ENCODE measurements around the gene LPO. TPM values are rescaled to one million over a fixed set of nuclear protein-coding genes. Genes with fewer than 3 reads are reported as not detected.

LPO gene
- total RNA-seq, 1 donor from 2014 or later, result not detected

GRCh38 chr17:58227733-58228132, 10.7 kb upstream of the LPO start:
- ATAC-seq, result no peak
- intact Hi-C loops (cut with micrococcal nuclease), result no loop called here
- no peak for DNase-seq

DNA sequence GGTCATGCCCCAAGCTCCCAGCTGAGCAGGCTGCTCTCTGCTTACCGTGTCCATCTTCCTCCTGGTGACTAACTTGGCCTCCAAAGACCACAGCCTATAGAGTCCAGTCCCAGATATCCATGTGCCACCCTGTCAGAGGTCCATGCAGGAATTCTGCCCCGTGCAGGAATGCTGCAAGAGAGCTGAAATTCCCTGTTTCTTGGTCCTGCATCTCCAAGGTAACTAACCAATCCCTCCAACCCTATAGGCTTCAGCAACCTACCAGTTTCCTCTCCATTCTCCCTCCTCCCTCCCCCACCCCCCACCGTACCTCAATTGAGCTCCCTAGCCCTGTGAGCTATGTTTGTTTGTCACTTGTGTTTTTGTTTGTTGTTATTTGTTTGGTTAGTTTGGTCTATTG, 9.7 kb upstream of the LPO start:
- ATAC-seq (no peak), DNase-seq (no peak)
- intact Hi-C loops (cut with micrococcal nuclease), result no loop called here

DNA sequence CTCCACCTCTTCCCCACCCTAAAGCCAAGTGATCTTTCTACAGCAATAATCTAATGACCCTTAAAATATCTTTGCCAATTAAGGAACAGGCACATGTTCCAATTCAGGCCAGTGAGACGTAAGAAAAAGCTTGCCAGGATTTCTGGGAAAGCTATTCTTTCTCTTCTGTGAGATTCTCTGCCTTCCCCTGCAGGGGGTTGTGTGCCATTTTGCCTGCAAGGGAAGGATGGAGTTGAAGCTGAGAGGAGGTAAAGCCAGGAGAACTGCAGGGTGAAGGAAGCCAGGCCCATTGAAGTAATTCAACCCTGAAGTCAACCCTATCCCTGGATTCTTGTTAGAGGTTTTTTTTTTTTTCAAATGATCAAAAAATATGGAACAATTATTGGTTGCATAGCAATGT, 9.0 kb upstream of the LPO start:
- ATAC-seq (no peak), DNase-seq (no peak)
- intact Hi-C loops (cut with micrococcal nuclease), result no loop called here

- ATAC-seq (no peak), DNase-seq (no peak)
- intact Hi-C loops (cut with micrococcal nuclease), result no loop called here
These were observed 8.5 kb upstream of the LPO start for GRCh38 chr17:58229881-58230280.

GRCh38 chr17:58231641-58232040, 6.7 kb upstream of the LPO start:
- ATAC-seq (no peak), DNase-seq (no peak)
- intact Hi-C loops (cut with micrococcal nuclease), result no loop called here

- intact Hi-C loops (cut with micrococcal nuclease), result no loop called here
- DNase-seq (no peak), ATAC-seq (peak; percentile 47)
These were observed 5.7 kb upstream of the LPO start for GRCh38 chr17:58232707-58233156.

DNA sequence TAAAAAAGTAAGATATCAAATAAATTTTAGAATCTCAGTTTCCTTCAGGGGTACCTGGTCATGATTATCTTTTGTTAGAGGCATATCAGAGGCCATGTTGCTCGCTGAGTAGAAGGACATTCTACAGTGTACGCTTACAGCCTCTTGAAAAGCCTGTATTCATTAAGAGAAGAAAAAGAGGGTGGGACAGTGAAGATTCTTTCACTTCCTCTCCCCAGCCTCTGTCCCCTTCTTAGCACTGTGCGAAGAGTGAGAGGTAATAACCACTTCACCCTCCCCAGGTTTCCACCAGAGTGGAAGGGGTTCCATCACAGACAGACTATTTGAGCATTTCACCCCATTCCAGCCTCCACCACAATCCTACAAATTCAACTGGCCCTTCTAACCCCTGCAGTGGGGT, 4.8 kb upstream of the LPO start:
- intact Hi-C loops (cut with micrococcal nuclease), result no loop called here
- DNase-seq (no peak), ATAC-seq (no peak)

DNA sequence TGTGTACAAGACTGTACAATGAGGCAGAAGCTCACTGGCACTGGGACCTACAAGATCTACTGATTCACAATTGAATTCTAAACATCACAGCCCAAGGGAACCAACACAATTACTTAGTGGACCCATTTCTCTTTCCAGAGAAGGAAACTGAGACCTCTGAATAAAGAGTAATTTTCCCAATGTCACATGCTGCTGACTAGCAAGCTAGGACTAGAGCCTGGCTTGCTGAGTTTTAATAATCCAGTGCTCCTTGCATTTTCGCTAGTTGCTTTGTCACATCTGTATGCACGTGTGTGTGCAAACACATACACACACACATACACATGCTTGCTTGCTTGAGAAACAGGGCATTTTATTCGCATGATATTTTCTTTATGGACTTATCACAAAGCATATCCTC, 3.9 kb upstream of the LPO start:
- ATAC-seq, result no peak
- intact Hi-C loops (cut with micrococcal nuclease), result no loop called here
- DNase-seq, result no peak

GRCh38 chr17:58235821-58236220, 2.6 kb upstream of the LPO start:
- ATAC-seq (no peak), DNase-seq (no peak)
- intact Hi-C loops (cut with micrococcal nuclease), result no loop called here

DNA sequence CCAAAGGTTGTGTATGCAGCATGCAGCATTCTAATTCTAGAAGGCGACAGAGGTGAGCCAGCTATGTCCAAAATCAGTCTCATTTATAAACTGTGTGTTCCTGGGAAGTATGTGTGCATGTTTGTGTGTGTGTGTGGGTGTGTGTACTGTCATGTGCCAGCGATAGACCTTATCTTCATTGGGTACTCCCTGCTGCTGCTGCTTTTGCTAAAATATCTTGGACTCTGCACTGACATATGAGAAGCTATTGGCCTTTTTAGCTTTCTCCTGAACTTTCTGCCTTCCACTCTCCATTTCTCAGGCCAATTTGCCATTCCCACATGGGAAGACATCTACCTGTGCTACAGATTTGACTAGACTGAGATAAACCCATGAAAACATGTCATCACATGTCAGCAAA, 2.0 kb upstream of the LPO start:
- ATAC-seq (no peak), DNase-seq (no peak)
- intact Hi-C loops (cut with micrococcal nuclease), result no loop called here

DNA sequence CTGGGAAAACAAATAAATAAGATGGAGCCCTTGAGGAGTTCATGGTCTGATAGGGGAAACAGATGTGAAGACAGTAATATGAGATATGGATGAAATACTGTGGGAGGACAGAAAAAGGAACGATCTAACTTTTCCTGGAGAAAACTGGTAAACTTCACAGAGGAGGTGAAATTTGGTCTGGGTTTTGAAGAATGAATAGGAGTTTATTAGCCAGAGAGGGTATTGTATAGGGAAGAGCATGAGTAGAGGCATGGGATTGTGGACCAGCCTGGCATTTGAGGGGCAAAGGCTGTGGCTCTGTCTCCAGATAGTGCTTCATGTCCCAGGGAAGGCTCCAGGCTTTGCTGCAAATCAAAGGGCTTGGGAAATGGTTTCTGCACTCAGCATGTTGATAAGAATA, 1.6 kb downstream of the LPO start:
- DNase-seq (no peak), ATAC-seq (no peak)
- intact Hi-C loops (cut with micrococcal nuclease), result no loop called here

GRCh38 chr17:58242171-58242784, 3.9 kb downstream of the LPO start:
- ATAC-seq (no peak), DNase-seq (no peak)
- intact Hi-C loops (cut with micrococcal nuclease), result no loop called here

DNA sequence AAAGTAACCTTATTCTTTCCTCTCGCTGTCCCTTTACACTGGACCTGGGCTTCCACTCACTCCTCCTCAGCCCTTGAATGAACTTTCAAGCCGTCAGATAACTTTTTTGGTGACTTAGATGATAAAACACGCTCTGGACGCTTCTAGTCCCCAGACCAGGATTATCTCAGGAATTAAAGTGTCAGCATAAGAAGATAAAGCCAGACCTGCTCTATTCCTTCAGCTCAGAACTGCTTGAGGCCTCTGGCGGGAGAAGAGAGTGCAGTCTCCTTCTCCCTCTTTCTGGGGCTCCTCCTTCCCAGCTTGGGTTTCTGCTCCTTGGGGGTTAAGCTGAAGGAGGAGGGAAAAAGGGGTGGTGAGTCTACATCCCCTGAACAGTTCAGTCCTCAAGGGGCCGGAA, 6.6 kb downstream of the LPO start:
- DNase-seq, result no peak
- ATAC-seq, result no peak
- intact Hi-C loops (cut with micrococcal nuclease), result no loop called here

- intact Hi-C loops (cut with micrococcal nuclease), result no loop called here
- no peak for DNase-seq
- no peak for ATAC-seq
These were observed 7.2 kb downstream of the LPO start for GRCh38 chr17:58245428-58246103.

DNA sequence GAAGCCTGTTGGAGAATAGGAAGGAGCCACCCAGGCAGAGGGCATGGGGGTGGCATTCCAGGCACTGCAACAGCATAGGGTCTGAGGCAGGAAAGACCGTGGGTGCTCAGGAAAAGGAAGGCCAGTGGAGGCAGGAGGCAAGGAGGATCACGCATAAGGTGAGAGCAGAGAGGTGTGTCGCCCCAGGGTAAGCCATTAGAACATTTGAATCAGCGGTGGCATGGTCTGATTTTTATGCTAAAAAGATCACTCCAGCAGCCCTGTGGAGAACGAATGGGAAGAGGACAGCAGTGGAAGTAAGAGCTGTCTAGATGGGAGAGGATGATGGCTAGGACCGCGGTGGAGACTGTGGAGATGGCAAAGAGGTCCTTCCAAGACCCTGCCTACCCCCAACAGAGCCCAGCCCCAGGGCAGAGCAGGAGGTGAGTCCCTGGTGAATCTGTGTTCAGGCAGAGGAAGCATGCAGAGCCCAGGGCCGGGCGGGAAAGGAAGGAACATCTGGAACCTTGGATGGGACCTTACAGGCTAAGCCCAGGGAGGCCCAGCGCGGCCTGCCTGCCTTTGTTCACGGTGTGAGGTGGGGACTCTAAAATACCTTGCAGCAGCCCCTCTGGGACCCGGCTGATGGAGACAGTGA, 7.8 kb downstream of the LPO start:
- intact Hi-C loops (cut with micrococcal nuclease), result no loop called here
- ATAC-seq, result no peak
- no peak for DNase-seq

- no peak for ATAC-seq
These were observed 8.4 kb downstream of the LPO start for GRCh38 chr17:58246781-58247180.

DNA sequence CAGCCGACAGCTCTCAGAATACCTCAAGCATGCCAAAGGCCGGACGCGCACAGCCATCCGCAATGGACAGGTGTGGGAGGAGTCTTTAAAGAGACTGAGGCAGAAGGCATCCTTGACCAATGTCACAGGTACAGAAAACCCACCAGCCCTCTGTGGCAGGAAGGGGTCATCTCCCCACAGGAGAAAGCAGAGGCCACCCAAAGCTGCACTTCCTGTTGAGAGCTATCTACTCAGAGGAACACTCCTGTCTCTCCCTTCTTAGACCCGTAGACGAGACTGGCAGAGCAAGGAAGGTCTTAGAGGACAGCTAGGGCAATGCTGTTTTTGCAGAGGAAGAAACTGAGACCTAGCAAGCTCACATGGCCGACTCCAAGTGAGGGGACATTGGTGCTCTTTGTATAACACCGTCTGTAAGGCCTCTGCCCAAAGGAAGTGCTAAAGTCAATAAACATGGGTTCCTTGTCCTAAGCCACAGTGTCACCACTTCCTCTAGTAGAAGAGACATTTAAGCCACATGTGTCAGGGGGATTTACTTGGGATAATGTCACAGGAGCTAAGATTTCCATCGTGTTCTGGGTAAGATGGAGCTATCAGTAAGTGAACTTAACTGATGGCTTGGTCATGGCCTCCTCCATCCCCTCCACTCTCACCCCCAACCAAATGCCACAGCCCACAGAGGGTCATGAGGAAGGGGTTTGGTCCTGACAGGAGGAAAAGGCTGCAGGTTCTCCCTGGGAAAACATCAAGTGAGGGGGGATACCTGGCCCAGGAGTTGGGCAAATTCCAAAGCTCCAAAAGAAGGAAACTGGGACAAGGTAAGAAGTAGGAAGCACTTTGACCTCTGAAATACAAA, 9.4 kb downstream of the LPO start:
- DNase-seq, result no peak
- intact Hi-C loops (cut with micrococcal nuclease), result no loop called here
- no peak for ATAC-seq

More at GRCh38 chr17:58246781-58247180, 8.4 kb downstream of the LPO start:
- DNase-seq, result no peak
- intact Hi-C loops (cut with micrococcal nuclease), result no loop called here

DNA sequence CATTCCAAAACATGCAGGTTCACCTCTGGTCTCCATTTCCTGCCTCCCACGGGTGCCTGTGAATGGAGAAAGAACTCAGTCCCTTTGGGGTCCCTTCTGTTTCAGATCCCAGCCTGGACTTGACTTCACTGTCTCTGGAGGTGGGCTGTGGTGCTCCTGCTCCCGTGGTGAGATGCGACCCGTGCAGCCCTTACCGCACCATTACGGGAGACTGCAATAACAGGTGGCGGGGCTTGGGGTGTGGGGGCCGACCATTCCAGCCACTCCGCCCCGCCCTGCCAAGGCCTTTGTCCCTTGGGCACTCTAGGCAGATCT, 10.5 kb downstream of the LPO start:
- ATAC-seq, result peak; percentile 10
- intact Hi-C loops (cut with micrococcal nuclease), result no loop called here
- DNase-seq, result no peak

DNA sequence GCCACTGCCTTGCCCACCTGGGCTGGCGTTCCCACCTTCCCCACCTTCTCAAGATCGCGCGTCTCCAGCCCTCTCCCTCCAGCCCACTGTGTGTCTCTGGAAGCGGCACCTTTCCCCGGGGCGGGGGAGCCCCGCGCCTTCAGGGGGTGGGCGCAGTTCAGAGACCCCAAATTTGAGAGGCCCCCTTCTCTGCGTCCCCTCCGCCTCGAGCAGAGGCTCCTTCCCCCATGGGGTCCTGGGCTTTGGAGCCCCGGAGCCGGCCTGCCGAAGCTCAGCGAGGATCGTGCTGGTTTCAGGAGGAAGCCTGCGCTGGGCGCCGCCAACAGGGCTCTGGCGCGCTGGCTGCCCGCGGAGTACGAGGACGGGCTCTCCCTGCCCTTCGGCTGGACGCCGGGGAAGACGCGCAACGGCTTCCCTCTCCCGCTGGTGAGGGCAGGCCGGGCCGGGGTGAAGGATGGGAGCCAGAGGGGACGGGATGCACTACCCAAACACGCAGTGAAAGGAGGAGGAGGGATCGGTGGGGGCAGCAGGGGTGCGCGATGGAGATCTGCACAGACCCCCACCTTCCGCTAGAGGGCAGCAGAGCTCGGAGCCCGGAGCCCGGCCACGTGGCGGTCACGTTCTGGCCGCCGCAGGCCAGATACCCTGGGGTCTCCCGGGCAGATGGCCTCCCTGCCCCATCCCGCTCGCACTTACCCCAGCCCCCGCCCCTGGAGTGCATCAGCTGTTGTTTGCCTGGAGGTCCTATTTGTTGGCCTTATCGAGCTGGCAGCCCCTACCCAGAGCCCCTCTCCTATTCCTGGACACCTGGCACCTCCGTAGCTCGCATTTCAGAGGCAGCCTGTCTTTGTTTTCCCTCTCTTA, 11.1 kb downstream of the LPO start:
- ATAC-seq (peak; percentile 94), DNase-seq (peak; percentile 76)
- intact Hi-C loops (cut with micrococcal nuclease), result no loop called here

Measured in left ventricle myocardium superior (tissue), 1 donor.